Chondrocyte (in vitro differentiated cells): Measurements from ENCODE around the gene SEC14L5. TPM values are rescaled to one million over a fixed set of nuclear protein-coding genes. Genes with fewer than 3 reads are reported as not detected.
"Not testable (repeated sequence)": the region's sequence is repeated elsewhere in the genome, so short reads cannot be mapped to it uniquely, and the experiment has no call there.

Source experiments
- DNase-seq: peaks from one replicate; pipeline ENCODE4 v3.0.0; 2021; ENCODE audit warnings: mixed read lengths, low spot score
- H3K27ac Mint-ChIP-seq: one replicate; pipeline ENCODE4 v1.8.0; 2021; ENCODE audit warnings: mild to moderate bottlenecking, moderate library complexity, mixed read lengths; ENCODE audit not compliant: unreplicated experiment
- H3K27me3 Mint-ChIP-seq: 2 replicates; pipeline ENCODE4 v1.8.0; 2021; ENCODE audit warnings: low read depth, mixed read lengths
- H3K36me3 Mint-ChIP-seq: 2 replicates; pipeline ENCODE4 v1.8.0; 2021; ENCODE audit warnings: low read depth, mixed read lengths
- H3K4me1 Mint-ChIP-seq: 2 replicates; pipeline ENCODE4 v1.8.0; 2021; ENCODE audit warnings: low read depth, mild to moderate bottlenecking, mixed read lengths
- H3K4me3 Mint-ChIP-seq: one replicate; pipeline ENCODE4 v1.8.0; 2021; ENCODE audit warnings: mild to moderate bottlenecking, moderate library complexity, mixed read lengths; ENCODE audit not compliant: unreplicated experiment
- H3K9me3 Mint-ChIP-seq: 2 replicates; pipeline ENCODE4 v1.8.0; 2021; ENCODE audit warnings: low read depth, mixed read lengths
- CTCF ChIP-seq: fragments of 200-600 bp; sonication (generic); IDR thresholded peaks from 2 replicates; pipeline ENCODE4 v1.5.0; 2021; ENCODE audit warnings: antibody characterized with exemption, mild to moderate bottlenecking, moderate library complexity
- total RNA-seq: library from RNA; stranded (reverse); gene quantifications from 3 replicates; pipeline ENCODE4 v1.2.1, GENCODE V29; 2021

SEC14L5 gene
- total RNA-seq, 1 donor from 2014 or later = not detected

- peaks cover 39% of the 10 kb centered on the region for H3K4me1 Mint-ChIP-seq
- TF ChIP-seq CTCF = no peak
- H3K27me3 Mint-ChIP-seq = no peaks in the 10 kb centered on the region
- no peak overlapping the region for H3K4me3 Mint-ChIP-seq
- peak overlapping the region; percentile 68 for H3K27ac Mint-ChIP-seq
- no peaks in the 10 kb centered on the region for H3K9me3 Mint-ChIP-seq
- DNase-seq = no peak
- H3K36me3 Mint-ChIP-seq = no peaks in the 10 kb centered on the region
These were observed 10.2 kb upstream of the SEC14L5 start for GRCh38 chr16:4947722-4948503.

GRCh38 chr16:4948903-4949766 lies 9.0 kb upstream of the SEC14L5 start:
- Mint-ChIP-seq H3K4me3 (no peak overlapping the region), H3K36me3 (no peaks in the 10 kb centered on the region), H3K27ac (no peak overlapping the region), H3K4me1 (peaks cover 30% of the 10 kb centered on the region), H3K9me3 (no peaks in the 10 kb centered on the region), H3K27me3 (no peaks in the 10 kb centered on the region)
- no peak for TF ChIP-seq CTCF
- DNase-seq = no peak

GRCh38 chr16:4949986-4950385 lies 8.1 kb upstream of the SEC14L5 start:
- Mint-ChIP-seq H3K36me3 (no peaks in the 10 kb centered on the region), H3K27me3 (no peaks in the 10 kb centered on the region), H3K4me3 (no peak overlapping the region), H3K9me3 (no peaks in the 10 kb centered on the region), H3K4me1 (peaks cover 21% of the 10 kb centered on the region), H3K27ac (no peak overlapping the region)
- DNase-seq = no peak
- no peak for TF ChIP-seq CTCF

GRCh38 chr16:4951583-4951982 lies 6.5 kb upstream of the SEC14L5 start:
- not testable (repeated sequence) for H3K36me3 Mint-ChIP-seq, H3K4me3 Mint-ChIP-seq, DNase-seq, H3K9me3 Mint-ChIP-seq, H3K27me3 Mint-ChIP-seq
- peaks cover 13% of the 10 kb centered on the region for H3K4me1 Mint-ChIP-seq
- peak overlapping the region; percentile 32 for H3K27ac Mint-ChIP-seq

- peaks cover 7% of the 10 kb centered on the region for H3K27me3 Mint-ChIP-seq
- no peaks in the 10 kb centered on the region for H3K36me3 Mint-ChIP-seq
- no peak overlapping the region for H3K4me3 Mint-ChIP-seq
- H3K9me3 Mint-ChIP-seq = no peaks in the 10 kb centered on the region
- TF ChIP-seq CTCF = no peak
- no peak for DNase-seq
- peaks cover 17% of the 10 kb centered on the region for H3K4me1 Mint-ChIP-seq
- no peak overlapping the region for H3K27ac Mint-ChIP-seq
These were observed 3.4 kb upstream of the SEC14L5 start for GRCh38 chr16:4954714-4955113.
